ENCODE results near the gene NUP214.
"Not testable (repeated sequence)": the region's sequence is repeated elsewhere in the genome, so short reads cannot be mapped to it uniquely, and the experiment has no call there.

NUP214 gene

DNA sequence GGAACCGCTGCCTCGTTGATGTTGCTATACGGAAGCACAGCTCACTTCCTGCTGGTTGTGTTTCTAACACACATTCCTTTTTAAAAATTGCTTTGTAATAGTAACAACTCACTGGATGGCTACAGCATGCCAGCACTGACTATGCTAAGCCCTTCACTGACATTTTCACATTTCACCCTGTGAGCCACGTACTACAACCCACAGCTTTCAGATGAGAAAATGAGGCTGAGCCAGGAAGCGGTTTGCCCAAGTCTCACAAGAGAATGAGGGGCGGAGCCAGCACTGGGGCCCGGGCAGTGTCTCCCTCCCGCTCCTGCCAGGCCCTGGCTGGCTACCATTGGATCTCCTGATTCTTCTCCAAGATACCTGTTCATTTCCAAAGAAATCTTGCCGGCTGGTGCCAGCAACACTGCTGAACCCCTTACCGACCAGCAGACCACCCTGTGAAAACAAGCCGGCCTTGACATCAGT, 112.6 kb downstream of the NUP214 start:
- peak; percentile 57 to 92 for DNase-seq

DNA sequence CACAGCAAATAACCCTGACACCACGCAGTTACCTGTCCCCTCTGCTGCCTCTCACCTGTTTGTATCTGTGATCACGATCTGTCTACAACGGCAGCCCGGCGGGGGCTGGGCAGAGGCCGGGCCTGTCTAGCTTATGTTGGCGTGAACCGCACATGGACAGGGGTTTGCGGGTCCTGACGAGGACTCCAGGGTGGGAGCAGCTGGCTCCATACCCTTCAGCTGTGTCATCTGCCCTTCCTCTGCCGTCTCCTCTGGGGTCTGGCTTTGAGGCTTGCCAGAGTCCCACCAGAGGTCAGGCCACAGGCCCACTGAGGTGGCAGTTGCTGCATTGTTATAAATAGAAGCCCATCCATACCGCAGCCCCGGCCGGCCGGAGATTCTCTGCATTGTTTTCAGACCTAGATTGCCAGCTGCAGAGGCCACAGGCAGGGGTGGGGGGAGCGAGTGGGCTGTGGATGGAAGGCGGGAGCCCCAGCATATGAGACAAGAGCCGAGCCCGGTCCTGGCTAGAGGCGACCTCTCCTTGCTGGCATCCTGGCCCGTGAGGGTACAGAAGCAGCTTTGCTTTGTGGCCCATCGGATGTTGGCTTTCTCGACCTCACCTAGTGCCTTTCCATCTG, 113.1 kb downstream of the NUP214 start:
- DNase-seq: peak; percentile 24 to 40

DNA sequence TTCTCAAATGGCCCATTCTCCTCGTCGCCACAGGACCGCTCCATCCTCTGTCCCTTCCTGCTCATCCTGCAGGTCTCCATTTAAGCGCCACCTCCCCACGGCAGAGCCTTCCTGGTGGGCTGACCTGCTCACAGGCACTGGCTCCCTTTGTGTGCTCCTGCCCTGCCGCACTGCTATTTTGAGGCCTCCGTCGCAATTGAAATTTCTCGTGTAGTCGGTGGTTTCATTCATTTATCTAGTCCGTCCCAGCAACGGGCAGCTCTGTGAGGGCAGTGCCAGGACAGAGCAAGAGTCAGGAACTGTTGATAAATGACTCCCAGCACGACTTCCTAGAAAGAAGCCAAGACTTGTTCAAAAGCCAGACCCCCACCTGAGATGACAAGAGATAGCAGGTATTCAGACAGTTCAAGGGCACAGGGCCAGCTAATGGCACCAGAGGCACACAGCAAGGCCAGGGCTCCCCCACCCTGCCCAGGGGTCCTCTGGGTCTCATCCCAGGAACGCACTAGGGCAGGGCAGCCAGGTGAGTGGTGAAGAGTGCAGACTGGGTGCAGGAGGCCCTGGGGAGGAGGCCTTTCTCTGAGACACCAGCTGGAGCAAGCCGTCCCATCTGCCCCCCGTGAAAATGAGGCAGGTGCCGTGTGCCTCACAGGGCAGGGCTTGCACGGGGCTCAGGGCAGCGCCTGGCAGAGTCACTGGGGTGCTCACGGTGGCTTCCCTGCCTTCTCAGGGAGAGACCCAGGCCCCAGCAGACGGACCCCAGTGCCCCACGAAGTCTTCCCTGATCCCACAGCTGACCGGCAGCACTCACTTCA, 114.0 kb downstream of the NUP214 start:
- DNase-seq: no peak

DNA sequence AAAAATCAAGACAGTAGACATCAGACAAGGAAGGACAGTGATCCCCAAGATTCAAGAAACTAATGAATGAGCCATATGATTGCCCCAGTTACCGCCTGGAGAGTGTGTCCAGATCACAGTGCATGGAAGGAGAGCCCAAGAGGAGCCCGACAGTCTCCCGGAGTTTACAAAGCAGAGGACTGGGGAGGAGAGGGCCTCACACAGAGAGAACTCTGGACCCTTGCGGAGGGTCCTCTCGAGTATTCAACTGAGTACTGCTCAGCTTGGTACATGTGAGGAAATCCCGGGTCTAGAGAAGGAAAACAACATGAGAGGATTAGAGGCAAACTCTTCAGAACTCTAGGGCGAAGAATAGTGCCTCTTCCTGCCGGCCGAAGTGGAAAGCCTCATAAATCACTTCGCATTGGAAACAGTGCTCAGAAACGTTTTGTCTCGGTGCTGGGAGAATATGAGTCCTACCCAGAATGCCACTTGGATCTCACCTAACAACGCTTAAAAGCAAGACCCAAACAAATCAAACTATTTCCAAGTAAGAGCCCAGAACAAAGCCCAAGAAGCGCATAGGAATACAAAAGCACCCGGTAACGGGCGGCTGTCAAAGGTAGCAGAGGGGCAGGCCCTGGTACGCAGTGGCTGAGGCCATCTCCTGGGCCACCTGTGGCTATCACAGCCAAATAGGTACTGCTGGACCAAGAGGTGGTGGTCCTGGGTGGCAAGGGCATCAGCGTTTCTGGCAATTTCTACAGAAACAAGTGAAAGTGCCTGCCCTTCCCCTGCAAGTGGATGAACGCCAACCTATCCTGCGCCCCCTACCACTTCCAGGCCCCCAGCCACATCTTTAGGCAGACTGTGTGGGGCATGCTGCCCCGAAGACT, 114.9 kb downstream of the NUP214 start:
- no peak for DNase-seq

DNA sequence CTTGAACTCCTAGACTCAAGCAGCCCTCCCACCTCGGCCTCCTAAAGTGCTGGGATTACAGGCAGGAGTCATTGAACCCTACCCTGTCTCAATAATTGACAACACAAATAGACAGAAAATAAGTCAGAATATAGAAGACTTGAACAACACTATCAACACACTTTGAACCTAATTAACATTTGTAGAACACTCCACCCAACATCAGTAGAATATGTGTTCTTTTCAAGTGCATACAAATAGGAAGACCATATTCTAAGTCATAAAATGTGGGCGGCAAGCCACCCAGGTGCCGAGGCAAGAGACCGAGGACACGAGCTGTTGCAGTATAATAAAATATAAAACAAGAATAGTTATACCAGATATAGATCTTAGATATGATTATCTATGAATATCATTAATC, 118.9 kb downstream of the NUP214 start:
- DNase-seq: not testable (repeated sequence)

DNA sequence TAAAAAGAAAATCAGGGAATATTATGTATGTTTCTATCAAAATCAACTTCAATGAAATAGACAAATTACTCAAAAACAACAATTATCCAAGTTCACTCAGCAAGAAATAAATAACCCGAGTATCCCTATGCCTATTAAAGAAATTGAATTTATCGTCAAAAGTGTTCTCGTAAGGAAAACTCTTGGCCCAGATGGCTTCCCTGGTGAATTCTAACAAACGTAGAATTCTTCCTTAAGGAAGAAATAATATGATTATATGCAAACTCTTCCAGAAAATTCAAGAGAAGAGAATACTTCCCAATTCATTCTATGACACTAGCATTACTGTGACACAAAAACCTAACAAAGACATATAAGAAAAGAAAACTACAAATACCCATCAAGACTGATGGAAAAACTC, 121.2 kb downstream of the NUP214 start:
- no peak for DNase-seq

DNA sequence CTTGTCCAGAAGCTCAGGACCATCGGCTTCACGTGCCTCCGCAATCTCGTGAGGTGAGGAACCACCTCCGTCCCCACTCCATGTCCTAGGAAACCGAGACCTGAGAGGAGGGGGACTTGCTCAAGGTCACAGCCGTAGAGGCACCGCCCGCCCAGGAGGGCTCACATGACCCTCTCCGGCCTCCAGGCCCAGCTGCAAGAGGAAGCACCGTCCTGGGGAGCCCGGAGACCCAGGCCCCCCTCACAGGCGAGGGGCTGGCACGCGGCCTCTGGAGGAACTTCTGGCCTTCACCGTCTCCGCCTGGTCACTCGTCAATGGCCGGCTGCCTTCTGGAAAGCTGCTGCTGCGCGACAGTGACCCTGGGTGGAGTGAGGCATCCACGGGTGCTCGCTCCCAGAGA, 126.7 kb downstream of the NUP214 start:
- DNase-seq: no peak

DNA sequence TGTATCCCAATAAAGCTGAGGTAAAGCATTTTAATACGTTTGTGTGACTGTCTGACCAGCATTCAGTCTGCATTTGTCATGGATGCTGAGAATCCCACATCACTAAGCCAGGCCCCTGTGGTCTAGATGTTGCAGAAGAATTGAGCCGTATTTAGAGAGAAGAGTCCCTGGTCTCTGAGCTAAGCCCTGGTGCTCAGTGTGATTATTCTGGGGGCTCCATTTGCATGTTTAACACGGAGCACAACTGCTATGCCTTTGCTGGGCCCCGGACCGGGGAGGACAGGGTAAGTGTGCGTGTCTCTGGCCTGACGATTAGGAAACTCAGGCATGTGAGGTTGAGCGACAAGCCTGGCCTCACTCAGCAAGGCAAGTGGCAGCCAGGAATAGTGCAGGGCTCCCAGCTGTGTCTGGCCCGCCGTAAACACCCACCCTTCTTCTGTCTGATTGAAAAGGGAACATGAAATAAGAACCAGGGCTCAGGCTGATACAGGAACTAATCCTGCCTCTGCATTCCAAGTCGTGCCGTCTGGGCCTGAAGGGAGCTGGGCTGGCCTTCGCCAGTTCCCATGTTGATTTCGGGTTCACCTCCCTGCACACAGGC, 128.6 kb downstream of the NUP214 start:
- peak in 1 of 2 donors; percentile 85 for DNase-seq

DNA sequence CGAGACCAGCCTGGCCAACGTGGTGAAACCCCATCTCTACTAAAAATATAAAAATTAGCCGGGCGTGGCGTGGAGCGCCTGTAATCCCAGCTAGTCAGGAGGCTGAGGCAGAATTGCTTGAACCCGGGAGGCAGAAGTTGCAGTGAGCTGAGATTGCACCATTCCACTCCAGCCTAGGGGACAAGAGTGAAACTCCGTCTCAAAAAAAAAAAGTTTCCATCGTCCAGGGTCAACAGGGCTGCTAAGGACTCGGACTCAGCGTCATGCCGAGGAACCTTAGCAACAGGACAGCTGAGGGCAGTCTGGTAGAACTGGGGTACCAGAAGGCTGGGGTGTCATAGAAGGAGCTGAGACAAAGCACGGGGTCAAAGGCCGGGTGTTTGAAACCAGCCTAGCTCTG, 129.2 kb downstream of the NUP214 start:
- DNase-seq: no peak

DNA sequence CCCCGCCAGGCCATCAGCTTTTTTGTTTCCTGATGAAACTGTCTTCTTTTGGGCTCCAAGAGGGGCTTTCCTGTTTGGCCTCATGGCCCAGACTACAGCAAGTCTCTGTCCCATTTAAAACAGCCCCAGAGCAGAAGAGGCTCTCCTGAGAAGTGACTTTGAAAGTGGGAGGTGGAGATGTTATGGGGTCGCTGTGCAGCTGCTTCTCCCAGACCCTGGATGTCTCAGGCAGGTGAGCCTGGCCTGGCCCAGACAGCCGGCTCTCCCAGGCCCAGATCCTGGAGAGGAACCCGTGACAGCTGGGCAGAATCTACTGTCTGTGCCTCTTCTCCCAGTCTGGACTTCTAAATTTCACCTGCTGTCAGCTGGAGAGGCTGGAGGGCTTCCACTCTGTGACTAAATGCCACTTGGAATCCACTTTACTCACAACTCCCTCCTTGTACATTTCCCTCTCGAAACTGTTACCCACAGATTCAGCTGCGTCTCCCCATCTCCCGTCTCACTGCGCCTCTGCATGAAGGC, 130.4 kb downstream of the NUP214 start:
- DNase-seq: no peak

DNA sequence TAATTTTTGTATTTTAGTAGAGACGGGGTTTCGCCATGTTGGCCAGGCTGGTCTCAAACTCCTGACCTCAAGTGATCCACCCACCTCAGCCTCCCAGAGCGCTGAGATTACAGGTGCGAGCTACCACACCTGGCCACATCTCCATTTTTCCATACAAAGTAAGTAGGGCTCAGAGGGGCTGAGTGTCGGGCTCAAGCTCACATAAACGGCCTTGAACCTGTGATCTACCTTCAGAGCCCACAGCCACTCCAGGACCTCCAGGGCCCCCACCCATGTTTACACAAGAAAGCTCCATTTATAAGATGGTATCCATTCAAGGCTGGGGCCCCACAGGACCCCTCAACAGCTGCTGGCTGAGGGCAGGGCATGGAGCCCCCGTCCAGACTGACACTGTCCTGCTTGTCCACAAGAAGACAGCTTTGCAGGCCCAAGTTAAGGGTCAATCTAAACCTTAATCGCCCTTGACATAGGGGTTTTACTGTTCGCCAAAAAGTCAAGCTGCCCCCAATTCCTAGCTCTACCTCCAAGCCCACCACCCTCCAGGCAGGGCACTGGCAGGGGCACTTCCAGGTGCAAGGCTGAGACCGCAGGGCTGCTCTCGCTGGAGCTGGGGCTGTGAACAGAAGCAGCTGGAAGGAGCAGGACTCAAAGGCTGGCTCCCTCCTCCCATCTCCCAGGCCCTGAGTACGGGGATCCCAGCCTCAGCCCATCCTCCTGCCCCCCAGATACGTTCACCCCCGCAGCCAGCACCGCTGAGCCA, 132.1 kb downstream of the NUP214 start:
- DNase-seq: no peak

DNA sequence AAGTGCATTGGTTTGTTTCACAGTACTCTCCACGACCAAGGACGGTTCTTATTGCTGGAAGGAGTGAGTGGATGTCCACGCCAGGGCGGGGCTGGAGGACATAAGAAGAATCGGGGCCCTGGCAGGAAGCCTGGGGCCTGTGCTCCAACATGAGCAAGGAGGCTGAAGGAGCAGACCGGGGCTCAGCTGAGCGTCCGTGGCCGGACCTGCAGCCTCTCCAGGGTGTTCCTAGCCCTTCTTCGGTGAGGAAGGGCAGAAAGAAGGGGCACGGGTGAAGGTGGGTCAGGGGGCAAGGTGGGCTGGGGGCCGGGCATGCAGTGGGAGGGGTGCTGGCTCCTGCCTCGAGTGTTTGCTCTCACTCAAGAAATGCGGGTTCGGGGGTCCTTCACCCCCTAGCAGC, 132.8 kb downstream of the NUP214 start:
- DNase-seq: no peak

DNA sequence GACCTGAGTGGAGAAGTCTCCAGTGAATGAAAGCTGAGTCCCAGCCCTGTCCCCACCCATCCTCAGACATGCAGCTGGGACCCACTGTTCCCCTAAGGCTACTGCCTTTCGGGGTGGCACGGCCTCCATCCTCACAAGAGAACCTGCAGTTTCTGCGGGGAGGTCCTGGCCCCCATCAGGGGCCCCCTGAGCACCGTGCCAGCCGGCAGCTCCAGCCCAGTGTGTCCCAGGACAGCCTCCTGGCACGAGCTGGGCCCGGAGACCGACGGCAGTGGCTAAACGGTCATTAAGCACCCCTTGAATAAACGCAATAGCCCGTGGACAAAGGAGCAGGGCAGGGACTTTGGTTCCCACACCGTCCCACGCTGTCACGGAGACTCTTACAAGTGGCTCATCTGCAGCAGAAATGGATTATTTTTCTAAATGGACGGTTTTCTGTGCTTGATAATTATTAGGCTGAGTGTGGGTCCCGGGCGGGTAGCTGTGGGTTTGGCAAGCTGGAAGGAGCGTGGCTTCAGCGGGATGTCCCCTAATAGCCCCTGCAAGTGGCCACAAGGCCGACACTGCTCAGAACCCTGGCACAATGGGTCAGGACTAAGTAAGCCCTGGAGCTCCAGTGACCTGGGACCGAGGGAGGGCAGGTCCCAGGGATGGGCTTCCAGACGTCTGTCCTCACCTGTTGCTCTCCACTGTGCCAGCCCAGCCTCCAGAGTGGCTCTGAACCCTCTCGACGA, 133.5 kb downstream of the NUP214 start:
- no peak for DNase-seq

DNA sequence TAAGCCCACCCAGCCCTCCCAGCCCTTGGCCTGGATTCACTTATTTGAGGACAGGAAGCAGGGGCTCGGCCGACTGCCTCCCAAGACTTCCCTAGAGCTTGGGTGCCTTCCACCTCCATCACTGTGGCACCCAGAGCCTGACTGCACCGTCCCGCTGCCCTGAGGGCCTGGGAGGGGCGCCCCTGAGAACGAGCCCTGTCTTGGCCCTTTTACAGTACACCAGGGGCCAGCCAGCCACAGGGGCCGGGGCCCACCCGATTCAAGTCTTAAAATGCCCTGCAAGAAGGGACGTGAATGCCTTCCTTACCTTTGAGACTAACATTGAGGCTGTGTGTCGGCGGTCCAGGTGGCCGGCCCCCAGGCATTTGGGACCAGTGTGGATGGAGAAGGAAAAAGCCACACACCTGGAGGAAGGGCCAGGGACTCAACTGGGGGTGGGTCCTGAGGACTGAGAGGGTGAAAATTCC, 134.1 kb downstream of the NUP214 start:
- DNase-seq: no peak

DNA sequence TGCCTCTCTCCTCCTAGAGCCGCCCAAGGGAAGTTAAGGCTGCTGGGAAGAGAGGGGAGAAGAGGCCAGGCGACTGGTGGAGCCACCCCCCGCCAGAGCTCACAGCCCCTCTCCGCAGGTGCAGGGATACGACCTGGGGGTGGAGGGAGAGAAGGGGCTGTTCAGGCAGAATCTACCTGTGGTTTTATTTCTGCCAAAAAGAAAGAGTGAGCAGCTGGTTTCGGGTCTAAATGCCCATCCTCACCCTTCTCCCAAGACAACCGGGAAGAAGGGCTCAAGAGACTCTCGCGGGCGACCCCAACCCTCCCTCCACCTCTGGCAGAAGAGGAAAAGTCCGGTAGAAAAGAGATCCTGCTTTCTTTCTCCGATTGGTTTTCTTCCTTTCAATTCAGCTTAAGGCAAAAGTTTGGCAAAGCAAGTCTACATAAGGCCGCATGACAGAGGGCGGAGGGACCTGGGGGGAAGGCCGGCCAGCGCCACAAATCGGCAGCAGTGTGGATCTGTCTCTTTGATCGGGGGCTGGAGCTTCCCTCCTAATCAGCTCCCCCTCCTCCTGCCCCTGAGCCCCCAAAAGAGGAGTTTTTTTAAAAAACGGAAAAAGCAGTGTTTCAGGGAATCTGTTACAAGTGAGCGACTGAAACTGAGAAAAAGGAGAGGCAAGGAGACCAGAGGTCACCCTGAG, 134.7 kb downstream of the NUP214 start:
- no peak for DNase-seq

DNA sequence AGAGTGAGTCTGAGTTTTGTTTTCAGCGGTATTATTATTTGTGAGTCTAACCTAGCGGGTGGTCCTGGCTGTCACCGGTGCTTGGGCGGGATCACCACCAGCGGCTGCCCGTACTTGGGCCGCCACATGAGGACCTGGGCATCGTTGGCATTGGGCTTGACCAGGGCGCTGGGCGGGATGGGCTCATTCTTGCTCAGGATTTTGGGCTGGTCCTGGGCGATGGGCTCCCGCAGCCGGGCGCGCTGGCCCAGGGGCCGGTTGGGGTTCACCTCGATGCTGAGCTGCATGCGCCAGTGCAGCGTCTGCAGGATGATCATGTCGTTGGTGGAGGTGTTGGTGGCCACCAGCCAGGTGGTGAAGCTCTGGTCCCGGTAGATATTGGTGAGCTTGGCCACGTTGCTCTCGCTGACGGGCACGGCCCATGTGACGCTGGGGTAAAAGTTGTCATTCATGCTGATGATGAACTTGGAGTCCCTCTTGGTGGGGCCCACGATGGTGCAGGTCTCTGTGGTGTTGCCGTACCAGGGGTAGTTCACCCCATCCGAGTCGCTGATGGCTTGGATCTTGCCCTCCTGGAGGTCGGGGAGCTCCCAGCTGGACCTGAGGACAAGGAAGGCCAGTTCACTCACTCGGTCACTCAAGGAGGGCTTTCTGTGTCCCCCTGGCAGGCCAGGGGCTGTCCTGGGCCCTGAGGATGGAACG, 135.5 kb downstream of the NUP214 start:
- no peak for DNase-seq

DNA sequence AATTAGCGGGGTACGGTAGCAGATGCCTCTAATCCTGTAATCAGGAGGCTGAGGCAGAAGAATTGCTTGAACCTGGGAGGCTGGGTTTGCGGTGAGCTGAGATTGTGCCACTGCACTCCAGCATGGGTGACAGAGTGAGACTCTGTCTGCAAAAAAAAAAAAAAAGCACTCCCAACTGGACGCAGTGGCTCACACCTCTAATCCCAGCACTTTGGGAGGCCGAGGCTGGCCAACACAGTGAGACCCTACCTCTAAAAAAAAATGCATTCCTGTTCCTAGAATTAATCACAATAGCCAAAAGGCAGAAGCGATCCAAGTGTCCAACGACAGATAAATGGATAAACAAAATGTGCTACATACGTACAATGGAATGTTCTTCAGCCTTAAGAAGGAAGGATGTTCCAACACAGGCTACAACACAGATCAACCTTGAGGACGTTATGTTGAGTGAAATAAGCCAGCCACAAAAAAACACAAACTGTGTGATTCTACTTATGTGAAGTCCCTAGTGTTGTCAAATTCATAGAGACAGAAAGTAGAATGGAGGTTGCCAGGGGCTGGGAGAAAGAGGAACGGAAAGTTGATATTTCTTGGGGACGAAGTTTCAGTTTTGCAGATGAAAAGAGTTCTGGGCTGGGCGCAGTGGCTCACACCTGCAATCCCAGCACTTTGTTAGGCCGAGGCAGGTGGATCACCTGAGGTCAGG, 137.1 kb downstream of the NUP214 start:
- no peak for DNase-seq

DNA sequence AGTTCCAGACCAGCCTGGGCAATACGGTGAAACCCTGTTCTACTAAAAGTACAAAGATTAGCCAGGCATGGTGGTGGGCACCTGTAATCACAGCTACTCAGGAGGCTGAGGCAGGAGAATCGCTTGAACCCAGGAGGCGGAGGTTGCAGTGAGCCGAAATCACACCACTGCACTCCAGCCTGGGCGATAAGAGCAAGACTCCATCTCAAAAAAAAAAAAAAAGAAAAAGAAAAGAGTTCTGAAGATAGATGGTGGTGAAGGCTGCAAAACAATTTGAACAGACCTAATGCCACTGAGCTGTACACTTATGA, 137.6 kb downstream of the NUP214 start:
- not testable (repeated sequence) for DNase-seq

DNA sequence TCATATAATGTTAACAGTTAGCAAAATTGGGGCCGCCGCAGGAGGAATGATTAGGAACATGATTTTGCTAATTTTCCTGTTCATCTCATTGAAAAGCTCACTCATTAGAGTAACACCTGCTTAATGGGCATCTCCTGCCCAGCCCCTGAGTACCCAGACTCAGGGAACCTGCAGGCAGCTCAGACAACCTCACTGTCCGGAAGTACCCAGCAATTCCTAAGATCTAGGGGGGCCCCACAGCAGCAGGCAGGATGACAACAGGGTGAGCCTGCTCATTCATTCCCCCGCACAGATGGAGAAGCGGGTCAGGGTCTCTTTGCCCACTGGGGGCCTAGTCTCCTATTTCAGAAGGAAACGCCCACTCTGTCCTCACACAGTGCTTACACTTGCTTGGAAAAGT, 138.3 kb downstream of the NUP214 start:
- no peak for DNase-seq
